Heart right ventricle (tissue), 16 donors: ENCODE measurements around the gene UBE2D2. TPM values are rescaled to one million over a fixed set of nuclear protein-coding genes. Genes with fewer than 3 reads are reported as not detected.

ENCODE experiments used
- ATAC-seq, 8 donors: fragments of 200-7000 bp; cut with Tn5 transposase; one replicate each; pipeline ENCODE4 v1.9.1; 2020; ENCODE audit warnings: mild to moderate bottlenecking in 8 of 8, moderate library complexity in 8 of 8, moderate number of reproducible peaks in 1 of 8
- DNase-seq, 2 donors: peaks; one replicate each; pipeline ENCODE4 v3.0.0-alpha.2; 2020
- H3K27ac ChIP-seq, 10 donors: fragments of 200-600 bp; sonication (generic) in 2 of 10; one replicate each; pipeline versions ENCODE4 v1.5.0 to v1.8.0; 2020 to 2022; ENCODE audit warnings: mild to moderate bottlenecking in 3 of 10
- H3K27me3 ChIP-seq, 7 donors: fragments of 200-600 bp; one replicate each; pipeline ENCODE4 v1.8.0; 2021 to 2022; ENCODE audit warnings: mild to moderate bottlenecking in 2 of 7
- H3K36me3 ChIP-seq, 9 donors: fragments of 200-600 bp; sonication (generic) in 1 of 9; one replicate each; pipeline versions ENCODE4 v1.5.0 to v1.8.0; 2020 to 2022; ENCODE audit warnings: mild to moderate bottlenecking in 2 of 9
- H3K4me1 ChIP-seq, 9 donors: fragments of 200-600 bp; sonication (generic) in 1 of 9; one replicate each; pipeline versions ENCODE4 v1.5.0 to v1.8.0; 2020 to 2022; ENCODE audit warnings: mild to moderate bottlenecking in 4 of 9
- H3K4me3 ChIP-seq, 10 donors: fragments of 200-600 bp; sonication (generic) in 2 of 10; one replicate each; pipeline versions ENCODE4 v1.5.0 to v1.8.0; 2020 to 2022; ENCODE audit warnings: mild to moderate bottlenecking in 7 of 10, moderate library complexity in 2 of 10
- H3K9me3 ChIP-seq, 11 donors: fragments of 200-600 bp in 10 of 11; sonication (generic) in 2 of 11; one replicate each; pipeline versions ENCODE4 v1.5.0 to v1.8.0; 2013 to 2022; ENCODE audit warnings: mild to moderate bottlenecking in 2 of 11, control low read depth in 1 of 11, moderate library complexity in 1 of 11
- WGBS, 2 donors: extraction: QIAGEN DNeasy Blood & Tissue Kit; methylation state at CpG; one replicate each; pipeline ENCODE4 v1.1.7; 2013; ENCODE audit warnings: inconsistent platforms in 1 of 2; 5-methylcytosine and 5-hydroxymethylcytosine counted together
- intact Hi-C, 10 donors: fragments of 100-400 bp; cut with DNase I; formaldehyde crosslinking; loops; one replicate each; pipeline versions ENCODE4 v1.11.1 to v1.14.2; 2022
- polyA plus RNA-seq, 2 donors: library from polyadenylated mRNA; stranded (reverse); fragments of 200-250 nt; gene quantifications; one replicate each; pipeline ENCODE4 v1.2.3, GENCODE V29; 2013
- total RNA-seq, 10 donors: library from RNA; stranded (reverse); fragmentation: NEBNext Ultra II Directional in 3 of 10; extraction: Animal tissue kit (Norgen Biotek cat#: 25700) in 3 of 10; gene quantifications; one replicate each; pipeline versions ENCODE4 v1.2.1 to v1.2.4, GENCODE V29; 2021 to 2023
- TF ChIP-seq, protein P1 (sequence below), 9 donors: fragments of 200-600 bp; sonication (generic) in 2 of 9; IDR thresholded peaks; one replicate each; pipeline versions ENCODE4 v1.5.0 to v1.8.0; 2021 to 2022; ENCODE audit warnings: antibody characterized with exemption in 9 of 9, mild to moderate bottlenecking in 5 of 9, moderate library complexity in 1 of 9
- donor health status: Arrhythmogenic right ventricular cardiomyopathy.
- donor health status: ischemic (EF 13 %, LVEDD 7.1; RV severe dilation, severe dysfunction).
- donor health status: healthy with polysubstance abuse.
- donor health status: DM: no; HTN: yes; CAD: no.
- donor health status: DM: no; HTN: no; CAD: no.
- donor health status: ischemic (EF 25% LVEDD 6.9; RV normal size, moderate dysfunction).
- donor health status: ischemic (EF 25% LVEDD 5.7; RV mildly dilated, moderate dysfunction).
- donor health status: healthy.
- donor health status: DM: yes; HTN: yes; CAD: no.
- donor health status: Ischemic cardiomyopathy.
- donor health status: ischemic (EF 35%, LVEDD 5.7; RV mildly dilated, moderate dysfunction).
- donor health status: nonischemic (EF 11% LVEDD 7.7; RV severe dilation, severe dysfunction).
- donor health status: DM: yes; HTN: yes; CAD: no.
- donor health status: PGD.
- donor health status: ischemic (EF 29% LVEDD 5.4; RV normal size, mild dysfunction).
- donor health status: nonischemic (EF 23%, LVEDD 6.1; RV moderate dilation, normal function).

UBE2D2 gene
- total and polyA plus RNA-seq, 12 donors = 59.3 to 162 (median 139) TPM

DNA sequence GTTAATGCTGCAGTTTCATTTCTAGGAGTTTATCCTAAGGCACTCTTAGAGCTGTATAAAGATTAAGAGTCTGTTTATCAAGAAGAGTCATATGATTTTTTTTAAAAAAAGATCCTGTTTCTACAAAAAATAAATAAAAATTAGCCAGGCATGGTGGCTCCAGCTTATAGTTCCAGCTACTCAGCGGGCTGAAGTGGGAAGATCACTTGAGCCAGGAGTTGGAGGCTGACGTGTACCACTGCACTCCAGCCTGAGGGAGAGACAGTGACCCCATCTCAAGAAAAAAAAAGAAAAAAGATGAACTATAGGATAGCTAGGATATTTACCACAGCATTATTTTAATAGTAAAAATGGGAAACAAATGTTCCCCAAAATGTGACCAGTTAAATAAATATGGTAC is 3.3 kb upstream of the UBE2D2 start:
- Histone ChIP-seq H3K27me3 (no peaks in the 10 kb centered on the region), H3K36me3 (peaks cover 0 to under 1% (median 0%) of the 10 kb centered on the region in 9 donors), H3K27ac (no peak overlapping the region), H3K4me1 (peaks cover 2 to 16% (median 12%) of the 10 kb centered on the region in 9 donors), H3K9me3 (no peaks in the 10 kb centered on the region), H3K4me3 (no peak overlapping the region)
- intact Hi-C loops = loop anchor here in 1 of 10 donors (10.0 kb wide), 1 partner anchor 643 kb away; no protein-coding TSS in a partner anchor
- TF ChIP-seq, protein P1, sequence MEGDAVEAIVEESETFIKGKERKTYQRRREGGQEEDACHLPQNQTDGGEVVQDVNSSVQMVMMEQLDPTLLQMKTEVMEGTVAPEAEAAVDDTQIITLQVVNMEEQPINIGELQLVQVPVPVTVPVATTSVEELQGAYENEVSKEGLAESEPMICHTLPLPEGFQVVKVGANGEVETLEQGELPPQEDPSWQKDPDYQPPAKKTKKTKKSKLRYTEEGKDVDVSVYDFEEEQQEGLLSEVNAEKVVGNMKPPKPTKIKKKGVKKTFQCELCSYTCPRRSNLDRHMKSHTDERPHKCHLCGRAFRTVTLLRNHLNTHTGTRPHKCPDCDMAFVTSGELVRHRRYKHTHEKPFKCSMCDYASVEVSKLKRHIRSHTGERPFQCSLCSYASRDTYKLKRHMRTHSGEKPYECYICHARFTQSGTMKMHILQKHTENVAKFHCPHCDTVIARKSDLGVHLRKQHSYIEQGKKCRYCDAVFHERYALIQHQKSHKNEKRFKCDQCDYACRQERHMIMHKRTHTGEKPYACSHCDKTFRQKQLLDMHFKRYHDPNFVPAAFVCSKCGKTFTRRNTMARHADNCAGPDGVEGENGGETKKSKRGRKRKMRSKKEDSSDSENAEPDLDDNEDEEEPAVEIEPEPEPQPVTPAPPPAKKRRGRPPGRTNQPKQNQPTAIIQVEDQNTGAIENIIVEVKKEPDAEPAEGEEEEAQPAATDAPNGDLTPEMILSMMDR (IDR thresholded peaks at IDR 0.05) = no peak
- ATAC-seq (no peak), DNase-seq (no peak)
- WGBS, 2 donors = 75 to 76% methylated on average over 2 of the region's 2 CpGs

DNA sequence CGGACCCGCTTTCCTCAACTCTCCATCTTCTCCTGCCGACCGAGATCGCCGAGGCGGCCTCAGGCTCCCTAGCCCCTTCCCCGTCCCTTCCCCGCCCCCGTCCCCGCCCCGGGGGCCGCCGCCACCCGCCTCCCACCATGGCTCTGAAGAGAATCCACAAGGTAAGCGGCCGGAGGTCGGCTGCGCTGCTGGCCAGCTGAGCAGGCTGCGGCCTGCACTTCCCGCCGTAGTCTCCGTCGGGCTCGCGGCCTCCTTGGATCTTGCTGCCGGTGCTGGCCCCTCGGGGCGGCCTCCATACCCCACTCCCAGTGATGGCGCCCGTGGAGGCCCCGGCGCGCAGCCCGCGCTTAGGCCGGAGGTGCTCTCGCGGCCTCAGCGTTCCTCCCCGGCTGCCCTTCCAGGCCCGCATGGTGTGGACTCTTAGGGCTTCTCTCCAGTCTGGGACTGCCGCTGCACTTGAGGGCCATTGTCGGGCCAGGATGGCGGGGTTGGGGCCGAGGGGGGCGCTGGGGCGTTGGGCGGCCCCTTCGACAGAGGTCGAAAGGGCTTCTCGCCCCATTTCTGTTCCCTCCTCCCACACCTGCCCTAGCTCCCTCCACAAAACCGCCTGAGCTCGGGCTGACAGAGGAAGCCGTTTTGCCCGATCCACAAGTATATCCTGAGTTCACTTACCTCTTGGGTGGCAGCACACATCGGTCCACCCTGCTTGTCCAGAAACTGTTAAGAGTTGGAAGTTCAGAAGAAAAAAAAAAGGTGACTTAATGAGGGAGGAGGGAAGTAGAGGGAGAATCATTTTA is 714 bp downstream of the UBE2D2 start:
- Histone ChIP-seq H3K9me3 (no peaks in the 10 kb centered on the region), H3K27ac (peak overlapping the region; percentile 84 to 99 (median 98)), H3K4me3 (peak overlapping the region; percentile 74 to 99 (median 90)), H3K27me3 (no peaks in the 10 kb centered on the region), H3K4me1 (peaks cover 6 to 55% (median 52%) of the 10 kb centered on the region in 9 donors), H3K36me3 (peaks cover 0 to 17% (median 0%) of the 10 kb centered on the region in 9 donors)
- 1% methylated on average over 47 to 57 of the region's 57 CpGs for WGBS, 2 donors
- intact Hi-C loops = loop anchor here in 2 of 10 donors (5.0 kb wide), 1 partner anchor 45 kb away; no protein-coding TSS in a partner anchor
- DNase-seq (peak in 1 of 2 donors; percentile 62), ATAC-seq (peak; percentile 20 to 69 (median 38))
- TF ChIP-seq, protein P1 (IDR thresholded peaks at IDR 0.05) = no peak

DNA sequence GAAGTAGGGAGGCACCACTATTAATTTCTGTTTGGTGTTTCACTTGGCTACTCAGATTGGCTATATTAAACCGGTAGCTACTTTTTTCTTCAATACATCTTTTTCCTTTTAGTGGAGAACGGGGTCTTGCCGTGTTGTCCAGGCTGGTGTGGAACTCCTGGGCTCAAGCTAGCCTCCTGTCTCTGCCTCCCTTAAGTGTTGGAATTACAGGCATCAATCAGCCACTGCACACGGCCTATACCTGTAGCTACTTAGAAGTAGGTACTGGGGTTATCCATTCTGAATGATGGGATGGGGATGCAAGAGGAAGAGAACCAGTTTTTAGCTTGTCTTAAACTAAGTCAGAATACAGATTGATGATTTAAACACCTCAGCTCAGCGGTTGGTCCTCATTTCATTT is 1.7 kb downstream of the UBE2D2 start:
- peaks cover 6 to 63% (median 52%) of the 10 kb centered on the region in 9 donors for H3K4me1 ChIP-seq
- 37 to 39% methylated on average over 5 of the region's 5 CpGs for whole genome bisulfite sequencing, 2 donors
- peak overlapping the region in 9 of 10 donors; percentile 74 to 99 (median 92) for H3K4me3 ChIP-seq
- H3K9me3 ChIP-seq = no peaks in the 10 kb centered on the region
- ATAC-seq (no peak), DNase-seq (no peak)
- peaks cover 0 to 27% (median 0%) of the 10 kb centered on the region in 9 donors for H3K36me3 ChIP-seq
- TF ChIP-seq, protein P1 (IDR thresholded peaks at IDR 0.05) = no peak
- no peaks in the 10 kb centered on the region for H3K27me3 ChIP-seq
- H3K27ac ChIP-seq = peak overlapping the region in 8 of 10 donors; percentile 97 to 99 (median 98)
- intact Hi-C loops = loop anchor here in 2 of 10 donors (5.0 kb wide), 1 partner anchor 46 kb away; no protein-coding TSS in a partner anchor

DNA sequence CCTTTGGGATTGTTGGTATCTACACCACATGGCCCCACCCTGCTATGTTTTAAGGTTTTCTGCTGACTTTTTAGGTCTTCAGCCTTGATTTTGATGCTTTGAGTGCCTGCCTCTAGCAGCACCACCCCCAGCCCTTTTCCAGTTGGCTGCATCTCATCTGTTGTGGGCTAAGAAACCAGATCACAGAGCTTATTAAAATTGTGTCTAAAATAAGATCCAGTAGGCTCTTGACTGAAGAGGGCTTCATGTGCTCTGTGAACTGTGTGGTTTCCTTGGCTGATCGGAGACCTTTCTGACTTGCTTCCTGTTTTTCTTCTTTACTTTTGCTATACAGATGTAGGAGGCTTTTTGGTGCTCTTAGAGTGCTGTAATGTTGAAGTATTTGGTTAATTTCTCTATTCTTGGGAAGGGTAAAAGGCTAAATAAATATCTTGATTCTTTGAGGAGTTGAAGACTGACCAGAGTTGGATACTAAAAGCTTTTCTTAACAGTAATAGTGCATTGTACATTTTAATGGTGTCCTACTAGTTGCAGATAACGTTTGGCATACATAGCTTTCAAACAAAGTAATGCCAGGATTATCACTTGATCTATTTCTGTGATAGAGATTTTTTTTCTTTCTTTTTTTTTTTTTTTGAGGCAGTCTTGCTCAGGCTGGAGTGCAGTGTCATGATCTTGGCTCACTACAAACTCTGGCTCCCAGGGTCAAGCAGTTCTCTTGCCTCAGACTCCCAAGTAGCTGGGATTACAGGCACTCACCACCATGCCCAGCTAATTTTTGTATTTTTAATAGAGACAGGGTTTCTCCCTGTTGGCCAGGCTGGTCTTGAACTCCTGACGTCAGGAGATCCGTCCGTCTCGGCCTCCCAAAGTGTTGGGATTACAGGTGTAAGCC is 4.5 kb downstream of the UBE2D2 start:
- no peak for ATAC-seq
- 65 to 68% methylated on average over 6 of the region's 6 CpGs for WGBS, 2 donors
- H3K4me3 ChIP-seq = peak overlapping the region in 3 of 10 donors; percentile 0 to 22 (median 2)
- TF ChIP-seq, protein P1 (IDR thresholded peaks at IDR 0.05) = no peak
- H3K27ac ChIP-seq = peak overlapping the region in 9 of 10 donors; percentile 2 to 77 (median 62)
- peaks cover 0 to 54% (median 3%) of the 10 kb centered on the region in 9 donors for H3K36me3 ChIP-seq
- no peaks in the 10 kb centered on the region for H3K9me3 ChIP-seq
- DNase-seq = no peak
- intact Hi-C loops = no loop called here
- H3K27me3 ChIP-seq = no peaks in the 10 kb centered on the region
- H3K4me1 ChIP-seq = peaks cover 6 to 83% (median 71%) of the 10 kb centered on the region in 9 donors
